HEK293T (cell line): ENCODE results near the gene ITPKB.

ENCODE experiments used
- HDGF ChIP-seq: fragments of 450-650 bp; IDR thresholded peaks from 2 replicates; pipeline ENCODE4 v1.6.1; 2017; ENCODE audit warnings: antibody characterized with exemption, borderline replicate concordance
- SP1 ChIP-seq: fragments of 450-650 bp; IDR thresholded peaks from 2 replicates; pipeline ENCODE4 v1.6.1; 2017
- ZNF384 ChIP-seq: fragments of 450-650 bp; IDR thresholded peaks from 2 replicates; pipeline ENCODE4 v1.6.1; 2016

- no peak for TF ChIP-seq SP1
- TF ChIP-seq HDGF = no peak
- TF ChIP-seq ZNF384 = no peak
Measured at GRCh38 chr1:226675715-226676357, 63.2 kb downstream of the ITPKB start.
